ENCODE results near the gene PLET1. TPM values are rescaled to one million over a fixed set of nuclear protein-coding genes. Genes with fewer than 3 reads are reported as not detected.

Gene PLET1
- total and polyA plus RNA-seq, 2 of the 8 experiments (the other 6 are each of a cell fraction or from before 2014, with no cell fraction given) = not detected

DNA sequence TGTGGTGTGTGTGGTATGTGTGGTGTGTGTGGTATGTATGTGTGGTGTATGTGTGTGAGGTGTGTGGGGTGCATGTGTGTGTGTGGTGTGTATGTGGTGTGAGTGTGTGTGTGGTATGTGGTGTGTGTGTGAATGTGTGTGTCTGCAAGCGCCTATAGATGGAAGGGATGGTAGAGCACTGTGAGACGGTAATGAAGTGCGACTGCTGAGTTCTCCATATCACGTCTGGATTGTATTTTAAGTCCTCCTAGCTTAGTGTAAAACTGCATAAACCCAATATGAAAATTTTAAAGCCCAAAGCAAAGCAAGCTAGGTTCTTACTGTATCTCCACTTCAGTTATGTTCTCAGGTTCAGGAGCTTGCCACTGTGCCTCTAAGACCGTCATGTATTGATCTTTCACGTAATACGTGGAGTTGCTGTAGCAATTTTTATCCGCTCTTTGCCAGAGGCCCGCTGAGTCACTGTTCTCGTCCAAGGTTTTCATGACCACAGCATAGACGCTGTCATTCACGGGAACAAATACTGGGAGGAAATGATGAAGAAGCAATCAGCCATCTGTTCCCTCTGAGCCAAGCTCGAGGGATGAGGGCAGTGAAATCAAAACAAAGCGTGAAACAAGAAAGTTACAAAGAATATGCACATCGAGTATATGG, 5.5 kb downstream of the PLET1 start (continued):
- TF ChIP-seq, protein P1, sequence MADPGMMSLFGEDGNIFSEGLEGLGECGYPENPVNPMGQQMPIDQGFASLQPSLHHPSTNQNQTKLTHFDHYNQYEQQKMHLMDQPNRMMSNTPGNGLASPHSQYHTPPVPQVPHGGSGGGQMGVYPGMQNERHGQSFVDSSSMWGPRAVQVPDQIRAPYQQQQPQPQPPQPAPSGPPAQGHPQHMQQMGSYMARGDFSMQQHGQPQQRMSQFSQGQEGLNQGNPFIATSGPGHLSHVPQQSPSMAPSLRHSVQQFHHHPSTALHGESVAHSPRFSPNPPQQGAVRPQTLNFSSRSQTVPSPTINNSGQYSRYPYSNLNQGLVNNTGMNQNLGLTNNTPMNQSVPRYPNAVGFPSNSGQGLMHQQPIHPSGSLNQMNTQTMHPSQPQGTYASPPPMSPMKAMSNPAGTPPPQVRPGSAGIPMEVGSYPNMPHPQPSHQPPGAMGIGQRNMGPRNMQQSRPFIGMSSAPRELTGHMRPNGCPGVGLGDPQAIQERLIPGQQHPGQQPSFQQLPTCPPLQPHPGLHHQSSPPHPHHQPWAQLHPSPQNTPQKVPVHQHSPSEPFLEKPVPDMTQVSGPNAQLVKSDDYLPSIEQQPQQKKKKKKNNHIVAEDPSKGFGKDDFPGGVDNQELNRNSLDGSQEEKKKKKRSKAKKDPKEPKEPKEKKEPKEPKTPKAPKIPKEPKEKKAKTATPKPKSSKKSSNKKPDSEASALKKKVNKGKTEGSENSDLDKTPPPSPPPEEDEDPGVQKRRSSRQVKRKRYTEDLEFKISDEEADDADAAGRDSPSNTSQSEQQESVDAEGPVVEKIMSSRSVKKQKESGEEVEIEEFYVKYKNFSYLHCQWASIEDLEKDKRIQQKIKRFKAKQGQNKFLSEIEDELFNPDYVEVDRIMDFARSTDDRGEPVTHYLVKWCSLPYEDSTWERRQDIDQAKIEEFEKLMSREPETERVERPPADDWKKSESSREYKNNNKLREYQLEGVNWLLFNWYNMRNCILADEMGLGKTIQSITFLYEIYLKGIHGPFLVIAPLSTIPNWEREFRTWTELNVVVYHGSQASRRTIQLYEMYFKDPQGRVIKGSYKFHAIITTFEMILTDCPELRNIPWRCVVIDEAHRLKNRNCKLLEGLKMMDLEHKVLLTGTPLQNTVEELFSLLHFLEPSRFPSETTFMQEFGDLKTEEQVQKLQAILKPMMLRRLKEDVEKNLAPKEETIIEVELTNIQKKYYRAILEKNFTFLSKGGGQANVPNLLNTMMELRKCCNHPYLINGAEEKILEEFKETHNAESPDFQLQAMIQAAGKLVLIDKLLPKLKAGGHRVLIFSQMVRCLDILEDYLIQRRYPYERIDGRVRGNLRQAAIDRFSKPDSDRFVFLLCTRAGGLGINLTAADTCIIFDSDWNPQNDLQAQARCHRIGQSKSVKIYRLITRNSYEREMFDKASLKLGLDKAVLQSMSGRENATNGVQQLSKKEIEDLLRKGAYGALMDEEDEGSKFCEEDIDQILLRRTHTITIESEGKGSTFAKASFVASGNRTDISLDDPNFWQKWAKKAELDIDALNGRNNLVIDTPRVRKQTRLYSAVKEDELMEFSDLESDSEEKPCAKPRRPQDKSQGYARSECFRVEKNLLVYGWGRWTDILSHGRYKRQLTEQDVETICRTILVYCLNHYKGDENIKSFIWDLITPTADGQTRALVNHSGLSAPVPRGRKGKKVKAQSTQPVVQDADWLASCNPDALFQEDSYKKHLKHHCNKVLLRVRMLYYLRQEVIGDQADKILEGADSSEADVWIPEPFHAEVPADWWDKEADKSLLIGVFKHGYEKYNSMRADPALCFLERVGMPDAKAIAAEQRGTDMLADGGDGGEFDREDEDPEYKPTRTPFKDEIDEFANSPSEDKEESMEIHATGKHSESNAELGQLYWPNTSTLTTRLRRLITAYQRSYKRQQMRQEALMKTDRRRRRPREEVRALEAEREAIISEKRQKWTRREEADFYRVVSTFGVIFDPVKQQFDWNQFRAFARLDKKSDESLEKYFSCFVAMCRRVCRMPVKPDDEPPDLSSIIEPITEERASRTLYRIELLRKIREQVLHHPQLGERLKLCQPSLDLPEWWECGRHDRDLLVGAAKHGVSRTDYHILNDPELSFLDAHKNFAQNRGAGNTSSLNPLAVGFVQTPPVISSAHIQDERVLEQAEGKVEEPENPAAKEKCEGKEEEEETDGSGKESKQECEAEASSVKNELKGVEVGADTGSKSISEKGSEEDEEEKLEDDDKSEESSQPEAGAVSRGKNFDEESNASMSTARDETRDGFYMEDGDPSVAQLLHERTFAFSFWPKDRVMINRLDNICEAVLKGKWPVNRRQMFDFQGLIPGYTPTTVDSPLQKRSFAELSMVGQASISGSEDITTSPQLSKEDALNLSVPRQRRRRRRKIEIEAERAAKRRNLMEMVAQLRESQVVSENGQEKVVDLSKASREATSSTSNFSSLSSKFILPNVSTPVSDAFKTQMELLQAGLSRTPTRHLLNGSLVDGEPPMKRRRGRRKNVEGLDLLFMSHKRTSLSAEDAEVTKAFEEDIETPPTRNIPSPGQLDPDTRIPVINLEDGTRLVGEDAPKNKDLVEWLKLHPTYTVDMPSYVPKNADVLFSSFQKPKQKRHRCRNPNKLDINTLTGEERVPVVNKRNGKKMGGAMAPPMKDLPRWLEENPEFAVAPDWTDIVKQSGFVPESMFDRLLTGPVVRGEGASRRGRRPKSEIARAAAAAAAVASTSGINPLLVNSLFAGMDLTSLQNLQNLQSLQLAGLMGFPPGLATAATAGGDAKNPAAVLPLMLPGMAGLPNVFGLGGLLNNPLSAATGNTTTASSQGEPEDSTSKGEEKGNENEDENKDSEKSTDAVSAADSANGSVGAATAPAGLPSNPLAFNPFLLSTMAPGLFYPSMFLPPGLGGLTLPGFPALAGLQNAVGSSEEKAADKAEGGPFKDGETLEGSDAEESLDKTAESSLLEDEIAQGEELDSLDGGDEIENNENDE (IDR thresholded peaks at IDR 0.05; ENCODE audit: insufficient replicate concordance, low read length) = no peak
- TF ChIP-seq SP4 (IDR thresholded peaks at IDR 0.05; ENCODE audit: low read length) (no peak), CREB1 (IDR thresholded peaks at IDR 0.05) (no peak), TAF1 (IDR thresholded peaks at IDR 0.05; ENCODE audit: low read depth, low read length) (no peak)
- TF ChIP-seq, protein P2, sequence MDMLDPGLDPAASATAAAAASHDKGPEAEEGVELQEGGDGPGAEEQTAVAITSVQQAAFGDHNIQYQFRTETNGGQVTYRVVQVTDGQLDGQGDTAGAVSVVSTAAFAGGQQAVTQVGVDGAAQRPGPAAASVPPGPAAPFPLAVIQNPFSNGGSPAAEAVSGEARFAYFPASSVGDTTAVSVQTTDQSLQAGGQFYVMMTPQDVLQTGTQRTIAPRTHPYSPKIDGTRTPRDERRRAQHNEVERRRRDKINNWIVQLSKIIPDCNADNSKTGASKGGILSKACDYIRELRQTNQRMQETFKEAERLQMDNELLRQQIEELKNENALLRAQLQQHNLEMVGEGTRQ (IDR thresholded peaks at IDR 0.05; ENCODE audit: low read length) = no peak
